H7 (cell line): ENCODE measurements around the gene CMBL. TPM values are rescaled to one million over a fixed set of nuclear protein-coding genes. Genes with fewer than 3 reads are reported as not detected.

Experiments
- DNase-seq: peaks from one replicate; pipeline ENCODE4 v3.0.0; 2012
- H3K27me3 ChIP-seq: 2 replicates; pipeline ENCODE4 v1.6.0; 2011; ENCODE audit warnings: mild to moderate bottlenecking, low read length; ENCODE audit not compliant: control insufficient read depth, insufficient read depth
- H3K36me3 ChIP-seq: replicated peaks from 2 replicates; pipeline ENCODE4 v1.5.1; 2011; ENCODE audit warnings: low read length; ENCODE audit not compliant: control insufficient read depth, insufficient read depth
- H3K4me3 ChIP-seq: 2 replicates; pipeline ENCODE4 v1.5.1; 2011; ENCODE audit warnings: low read depth, mild to moderate bottlenecking, control low read depth, low read length, moderate library complexity; ENCODE audit not compliant: insufficient read depth
- total RNA-seq: library from RNA; depleted of rRNA; stranded (reverse); fragments of >200 nt; shearing (Covaris generic); gene quantifications from 2 replicates; pipeline ENCODE4 v1.2.3, GENCODE V29; 2014

CMBL gene
- total RNA-seq, 1 experiment from 2014 or later, result 5.3 TPM

GRCh38 chr5:10339058-10339811, 31.5 kb upstream of the CMBL start:
- Histone ChIP-seq H3K4me3 (no peak overlapping the region), H3K27me3 (peaks cover 11% of the 10 kb centered on the region), H3K36me3 (no peaks in the 10 kb centered on the region)
- DNase-seq, result peak; percentile 70

- H3K4me3 ChIP-seq, result no peak overlapping the region
- no peak for DNase-seq
- H3K27me3 ChIP-seq, result peaks cover 16% of the 10 kb centered on the region
- H3K36me3 ChIP-seq, result no peaks in the 10 kb centered on the region
Measured at GRCh38 chr5:10338686-10339057, 31.0 kb upstream of the CMBL start.

GRCh38 chr5:10337986-10338385, 30.3 kb upstream of the CMBL start:
- no peak for DNase-seq
- Histone ChIP-seq H3K4me3 (no peak overlapping the region), H3K27me3 (peaks cover 23% of the 10 kb centered on the region), H3K36me3 (no peaks in the 10 kb centered on the region)

- H3K27me3 ChIP-seq, result peaks cover 31% of the 10 kb centered on the region
- DNase-seq, result no peak
- H3K4me3 ChIP-seq, result no peak overlapping the region
Measured at GRCh38 chr5:10337107-10337506, 29.4 kb upstream of the CMBL start.

GRCh38 chr5:10335711-10336470, 28.2 kb upstream of the CMBL start:
- no peak for DNase-seq
- Histone ChIP-seq H3K27me3 (peaks cover 42% of the 10 kb centered on the region), H3K36me3 (no peaks in the 10 kb centered on the region), H3K4me3 (no peak overlapping the region)

More at GRCh38 chr5:10337107-10337506, 29.4 kb upstream of the CMBL start:
- H3K36me3 ChIP-seq, result no peaks in the 10 kb centered on the region

GRCh38 chr5:10334831-10335230, 27.1 kb upstream of the CMBL start:
- Histone ChIP-seq H3K36me3 (no peaks in the 10 kb centered on the region), H3K27me3 (peaks cover 51% of the 10 kb centered on the region), H3K4me3 (no peak overlapping the region)
- DNase-seq, result no peak

GRCh38 chr5:10333154-10334006, 25.7 kb upstream of the CMBL start:
- Histone ChIP-seq H3K4me3 (peak overlapping the region; percentile 58), H3K36me3 (no peaks in the 10 kb centered on the region), H3K27me3 (peaks cover 51% of the 10 kb centered on the region)
- peak; percentile 87 for DNase-seq

GRCh38 chr5:10332301-10332700, 24.6 kb upstream of the CMBL start:
- Histone ChIP-seq H3K27me3 (peaks cover 51% of the 10 kb centered on the region), H3K36me3 (no peaks in the 10 kb centered on the region), H3K4me3 (no peak overlapping the region)
- DNase-seq, result no peak

DNA sequence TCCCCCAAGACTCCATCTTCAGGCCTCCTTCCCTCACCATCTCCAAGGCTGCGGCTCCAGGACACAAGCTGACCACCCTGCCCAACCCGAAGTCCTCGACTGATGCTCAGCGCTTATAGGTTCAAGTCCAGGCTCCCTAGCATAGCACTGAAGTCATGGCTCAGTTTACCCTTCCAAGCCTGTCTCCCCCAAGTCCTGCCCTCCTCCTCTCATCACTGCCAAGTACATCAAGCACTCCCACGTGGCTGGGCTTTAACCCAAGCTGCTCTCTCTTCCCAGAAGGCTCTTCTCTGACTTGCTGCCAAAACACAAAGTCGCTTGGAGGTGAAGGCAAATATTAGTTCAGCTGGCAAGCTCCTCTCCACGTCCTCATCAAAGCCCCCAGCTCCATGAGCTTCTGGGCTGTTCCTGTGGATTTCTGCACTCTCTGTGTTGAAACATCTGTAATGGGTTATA, 23.7 kb upstream of the CMBL start:
- Histone ChIP-seq H3K36me3 (no peaks in the 10 kb centered on the region), H3K27me3 (peaks cover 51% of the 10 kb centered on the region), H3K4me3 (no peak overlapping the region)
- DNase-seq, result no peak

- no peaks in the 10 kb centered on the region for H3K36me3 ChIP-seq
- peaks cover 51% of the 10 kb centered on the region for H3K27me3 ChIP-seq
- no peak overlapping the region for H3K4me3 ChIP-seq
- DNase-seq, result no peak
Measured at GRCh38 chr5:10330511-10331230, 23.0 kb upstream of the CMBL start.

DNA sequence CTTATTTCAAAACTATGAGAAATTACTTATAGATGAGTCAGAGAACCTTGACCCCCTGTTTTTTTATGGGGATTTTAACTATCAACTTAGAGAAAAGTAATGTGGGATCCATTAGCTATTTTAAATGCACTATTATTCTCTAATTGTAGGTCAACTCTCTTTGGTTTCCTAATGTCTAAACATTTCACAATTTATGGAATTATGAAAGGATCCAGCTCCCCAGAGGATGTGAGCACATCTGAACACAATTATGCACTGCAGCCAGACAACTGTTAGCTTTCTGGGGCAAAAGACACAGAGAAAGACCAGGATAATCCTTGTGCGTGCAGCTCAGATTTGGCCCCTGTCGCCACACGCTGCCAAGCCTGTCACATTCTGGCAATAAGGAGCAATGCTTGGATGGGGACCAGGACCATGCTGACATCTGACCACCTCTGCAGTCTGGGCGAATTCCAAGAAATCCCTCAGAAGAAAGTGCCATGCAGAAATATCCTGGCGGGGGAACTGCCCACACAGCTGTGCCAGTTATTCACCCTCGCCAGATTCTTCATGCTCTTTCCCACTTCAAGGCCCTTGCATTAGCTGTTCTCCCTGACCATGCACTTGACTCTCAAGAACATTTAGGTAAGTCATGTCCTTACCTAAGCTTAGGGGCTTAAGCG, 22.2 kb upstream of the CMBL start:
- no peak for DNase-seq
- Histone ChIP-seq H3K27me3 (peaks cover 48% of the 10 kb centered on the region), H3K4me3 (no peak overlapping the region), H3K36me3 (no peaks in the 10 kb centered on the region)

- Histone ChIP-seq H3K36me3 (no peaks in the 10 kb centered on the region), H3K27me3 (peaks cover 43% of the 10 kb centered on the region), H3K4me3 (no peak overlapping the region)
- no peak for DNase-seq
Measured at GRCh38 chr5:10329446-10329819, 21.7 kb upstream of the CMBL start.

GRCh38 chr5:10328323-10328722, 20.6 kb upstream of the CMBL start:
- Histone ChIP-seq H3K27me3 (peaks cover 32% of the 10 kb centered on the region), H3K4me3 (no peak overlapping the region), H3K36me3 (no peaks in the 10 kb centered on the region)
- no peak for DNase-seq
